ENCODE results near the gene SLC25A36.
"Not testable (repeated sequence)": the region's sequence is repeated elsewhere in the genome, so short reads cannot be mapped to it uniquely, and the experiment has no call there.

DNA sequence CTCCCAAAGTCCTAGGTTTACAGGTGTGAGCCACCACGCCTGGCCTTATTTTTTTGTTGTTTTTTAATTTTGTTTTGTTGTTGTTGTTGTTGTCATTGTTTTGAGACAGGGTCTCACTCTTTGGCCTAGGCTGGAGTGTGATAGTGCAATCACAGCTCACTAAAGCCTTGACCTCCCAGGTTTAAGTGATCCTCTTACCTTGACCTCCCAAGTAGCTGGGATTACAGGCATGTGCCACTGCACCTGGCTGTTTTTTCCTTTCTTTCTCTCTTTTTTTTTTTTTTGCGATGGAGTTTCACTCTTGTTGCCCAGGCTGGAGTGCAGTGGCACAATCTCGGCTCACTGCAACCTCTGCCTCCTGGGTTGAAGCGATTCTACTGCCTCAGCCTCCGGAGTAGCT is 10.1 kb downstream of the SLC25A36 start:
- TF ChIP-seq, protein P1, sequence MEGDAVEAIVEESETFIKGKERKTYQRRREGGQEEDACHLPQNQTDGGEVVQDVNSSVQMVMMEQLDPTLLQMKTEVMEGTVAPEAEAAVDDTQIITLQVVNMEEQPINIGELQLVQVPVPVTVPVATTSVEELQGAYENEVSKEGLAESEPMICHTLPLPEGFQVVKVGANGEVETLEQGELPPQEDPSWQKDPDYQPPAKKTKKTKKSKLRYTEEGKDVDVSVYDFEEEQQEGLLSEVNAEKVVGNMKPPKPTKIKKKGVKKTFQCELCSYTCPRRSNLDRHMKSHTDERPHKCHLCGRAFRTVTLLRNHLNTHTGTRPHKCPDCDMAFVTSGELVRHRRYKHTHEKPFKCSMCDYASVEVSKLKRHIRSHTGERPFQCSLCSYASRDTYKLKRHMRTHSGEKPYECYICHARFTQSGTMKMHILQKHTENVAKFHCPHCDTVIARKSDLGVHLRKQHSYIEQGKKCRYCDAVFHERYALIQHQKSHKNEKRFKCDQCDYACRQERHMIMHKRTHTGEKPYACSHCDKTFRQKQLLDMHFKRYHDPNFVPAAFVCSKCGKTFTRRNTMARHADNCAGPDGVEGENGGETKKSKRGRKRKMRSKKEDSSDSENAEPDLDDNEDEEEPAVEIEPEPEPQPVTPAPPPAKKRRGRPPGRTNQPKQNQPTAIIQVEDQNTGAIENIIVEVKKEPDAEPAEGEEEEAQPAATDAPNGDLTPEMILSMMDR (IDR thresholded peaks at IDR 0.05; ENCODE audit: low read depth, low read length): not testable (repeated sequence)
- TF ChIP-seq EZH2phosphoT487 (IDR thresholded peaks at IDR 0.05; ENCODE audit: low read depth): not testable (repeated sequence)

Data from OCI-LY3 (cell line).